ENCODE data around the gene EPHA4.

DNA sequence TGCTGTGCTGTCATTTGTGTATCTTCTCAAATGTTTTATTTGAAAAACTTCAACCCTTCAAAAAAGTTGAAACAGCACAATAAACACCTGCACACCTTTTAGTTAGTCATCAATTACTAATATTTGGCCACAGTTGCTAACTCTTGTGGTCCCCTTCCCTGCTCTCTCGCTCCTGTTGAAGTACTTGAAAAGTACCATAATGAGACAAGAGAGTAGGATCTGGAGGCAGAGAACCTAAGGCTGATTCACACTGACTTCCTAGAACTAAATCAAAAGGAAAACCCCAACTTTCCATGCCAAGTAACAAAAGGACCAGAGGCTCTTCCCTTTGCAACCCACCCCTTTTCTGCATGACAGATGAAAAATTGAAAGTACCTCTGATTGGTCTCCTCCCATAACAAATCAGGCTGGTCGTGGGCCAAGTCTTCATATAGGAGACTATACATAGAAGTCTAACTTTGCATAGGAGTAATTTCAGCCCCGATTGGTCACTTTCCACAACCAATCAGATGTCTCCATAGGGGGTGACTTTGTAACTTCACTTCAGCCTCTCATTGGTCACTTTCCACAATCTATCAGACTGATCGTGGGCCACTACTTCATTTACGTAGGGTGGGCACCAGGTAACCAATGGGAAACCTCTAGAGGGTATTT, 179.7 kb downstream of the EPHA4 start:
- TF ChIP-seq, protein P1, sequence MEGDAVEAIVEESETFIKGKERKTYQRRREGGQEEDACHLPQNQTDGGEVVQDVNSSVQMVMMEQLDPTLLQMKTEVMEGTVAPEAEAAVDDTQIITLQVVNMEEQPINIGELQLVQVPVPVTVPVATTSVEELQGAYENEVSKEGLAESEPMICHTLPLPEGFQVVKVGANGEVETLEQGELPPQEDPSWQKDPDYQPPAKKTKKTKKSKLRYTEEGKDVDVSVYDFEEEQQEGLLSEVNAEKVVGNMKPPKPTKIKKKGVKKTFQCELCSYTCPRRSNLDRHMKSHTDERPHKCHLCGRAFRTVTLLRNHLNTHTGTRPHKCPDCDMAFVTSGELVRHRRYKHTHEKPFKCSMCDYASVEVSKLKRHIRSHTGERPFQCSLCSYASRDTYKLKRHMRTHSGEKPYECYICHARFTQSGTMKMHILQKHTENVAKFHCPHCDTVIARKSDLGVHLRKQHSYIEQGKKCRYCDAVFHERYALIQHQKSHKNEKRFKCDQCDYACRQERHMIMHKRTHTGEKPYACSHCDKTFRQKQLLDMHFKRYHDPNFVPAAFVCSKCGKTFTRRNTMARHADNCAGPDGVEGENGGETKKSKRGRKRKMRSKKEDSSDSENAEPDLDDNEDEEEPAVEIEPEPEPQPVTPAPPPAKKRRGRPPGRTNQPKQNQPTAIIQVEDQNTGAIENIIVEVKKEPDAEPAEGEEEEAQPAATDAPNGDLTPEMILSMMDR (IDR thresholded peaks at IDR 0.05): no peak
- TF ChIP-seq POLR2AphosphoS5 (IDR thresholded peaks at IDR 0.05; ENCODE audit: low read depth, low read length): no peak
- no peak for TF ChIP-seq TCF7L2 (IDR thresholded peaks at IDR 0.05; ENCODE audit: low read depth, low read length)
- TF ChIP-seq, protein P2, sequence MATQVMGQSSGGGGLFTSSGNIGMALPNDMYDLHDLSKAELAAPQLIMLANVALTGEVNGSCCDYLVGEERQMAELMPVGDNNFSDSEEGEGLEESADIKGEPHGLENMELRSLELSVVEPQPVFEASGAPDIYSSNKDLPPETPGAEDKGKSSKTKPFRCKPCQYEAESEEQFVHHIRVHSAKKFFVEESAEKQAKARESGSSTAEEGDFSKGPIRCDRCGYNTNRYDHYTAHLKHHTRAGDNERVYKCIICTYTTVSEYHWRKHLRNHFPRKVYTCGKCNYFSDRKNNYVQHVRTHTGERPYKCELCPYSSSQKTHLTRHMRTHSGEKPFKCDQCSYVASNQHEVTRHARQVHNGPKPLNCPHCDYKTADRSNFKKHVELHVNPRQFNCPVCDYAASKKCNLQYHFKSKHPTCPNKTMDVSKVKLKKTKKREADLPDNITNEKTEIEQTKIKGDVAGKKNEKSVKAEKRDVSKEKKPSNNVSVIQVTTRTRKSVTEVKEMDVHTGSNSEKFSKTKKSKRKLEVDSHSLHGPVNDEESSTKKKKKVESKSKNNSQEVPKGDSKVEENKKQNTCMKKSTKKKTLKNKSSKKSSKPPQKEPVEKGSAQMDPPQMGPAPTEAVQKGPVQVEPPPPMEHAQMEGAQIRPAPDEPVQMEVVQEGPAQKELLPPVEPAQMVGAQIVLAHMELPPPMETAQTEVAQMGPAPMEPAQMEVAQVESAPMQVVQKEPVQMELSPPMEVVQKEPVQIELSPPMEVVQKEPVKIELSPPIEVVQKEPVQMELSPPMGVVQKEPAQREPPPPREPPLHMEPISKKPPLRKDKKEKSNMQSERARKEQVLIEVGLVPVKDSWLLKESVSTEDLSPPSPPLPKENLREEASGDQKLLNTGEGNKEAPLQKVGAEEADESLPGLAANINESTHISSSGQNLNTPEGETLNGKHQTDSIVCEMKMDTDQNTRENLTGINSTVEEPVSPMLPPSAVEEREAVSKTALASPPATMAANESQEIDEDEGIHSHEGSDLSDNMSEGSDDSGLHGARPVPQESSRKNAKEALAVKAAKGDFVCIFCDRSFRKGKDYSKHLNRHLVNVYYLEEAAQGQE (IDR thresholded peaks at IDR 0.05; ENCODE audit: insufficient read depth in 1 of 2, low read depth in 2 of 2, low read length in 1 of 2): no peak
- no peak for TF ChIP-seq SIN3A (IDR thresholded peaks at IDR 0.05; ENCODE audit: borderline replicate concordance, insufficient read depth, low read depth, low read length)

All from Panc1 (cell line).